ENCODE results near the gene NSMF. TPM values are rescaled to one million over a fixed set of nuclear protein-coding genes. Genes with fewer than 3 reads are reported as not detected.

The NSMF gene
- total and polyA plus RNA-seq, 2 of the 8 experiments (the other 6 are each of a cell fraction or from before 2014, with no cell fraction given), result 56.7 to 65.1 TPM

- Histone ChIP-seq H3K27me3 (replicated peaks in 1 of 4; ENCODE audit: control insufficient read depth in 3 of 4, extremely low read depth in 1 of 4, insufficient read depth in 3 of 4, low read length in 3 of 4) (no peaks in the 10 kb centered on the region), H2BK5ac (ENCODE audit: low read depth, low read length) (no peak overlapping the region), H4K91ac (replicated peaks; ENCODE audit: insufficient read length, low read length) (no peak overlapping the region), H4K8ac (ENCODE audit: extremely low read depth, insufficient read depth, low read length) (no peak overlapping the region; the same call in 1 of the 2 replicates), H3K9me3 (ENCODE audit: insufficient read depth in 2 of 2, low read depth in 1 of 2, low read length in 1 of 2) (peaks cover 2 to 8% of the 10 kb centered on the region in 2 experiments; a peak in 3 of 4 replicates), H3K23me2 (ENCODE audit: low read depth, low read length) (no peaks in the 10 kb centered on the region), H3K4ac (replicated peaks; ENCODE audit: insufficient read length, low read depth, low read length) (no peak overlapping the region), H3K9ac (replicated peaks in 1 of 4; ENCODE audit: extremely low read depth in 1 of 4, low read depth in 3 of 4, low read length in 3 of 4) (no peak overlapping the region), H3K4me2 (ENCODE audit: insufficient read depth in 1 of 2, low read depth in 2 of 2, low read length in 2 of 2) (no peak overlapping the region), H3K4me3 (ENCODE audit: extremely low read depth in 1 of 4, insufficient read depth in 2 of 4, low read depth in 3 of 4, low read length in 4 of 4) (no peak overlapping the region), H2BK15ac (ENCODE audit: low read length) (no peak overlapping the region), H3K27ac (ENCODE audit: low read depth, low read length) (no peak overlapping the region), H3K4me1 (replicated peaks in 1 of 4; ENCODE audit: control insufficient read depth in 3 of 4, insufficient read depth in 4 of 4, low read length in 3 of 4) (no peaks in the 10 kb centered on the region), H2BK120ac (replicated peaks; ENCODE audit: low read depth, low read length) (no peak overlapping the region), H4K5ac (ENCODE audit: insufficient read length, low read depth, low read length) (no peak overlapping the region), H3K14ac (ENCODE audit: insufficient read length) (no peak overlapping the region), H3K79me2 (ENCODE audit: control insufficient read depth in 1 of 2, insufficient read depth in 2 of 2, low read length in 2 of 2) (no peaks in the 10 kb centered on the region), H3K79me1 (ENCODE audit: low read depth, low read length) (no peaks in the 10 kb centered on the region), H2AK5ac (ENCODE audit: low read depth, low read length) (no peak overlapping the region), H3K18ac (ENCODE audit: extremely low read depth, low read length) (no peak overlapping the region), H3K56ac (replicated peaks; ENCODE audit: insufficient read length, low read depth, low read length) (no peak overlapping the region), H4K20me1 (replicated peaks in 1 of 2; ENCODE audit: control insufficient read depth in 1 of 2, insufficient read depth in 2 of 2, low read length in 2 of 2) (no peaks in the 10 kb centered on the region), H3K36me3 (ENCODE audit: control insufficient read depth in 2 of 4, insufficient read depth in 4 of 4, low read length in 3 of 4) (no peaks in the 10 kb centered on the region), H2AFZ (ENCODE audit: low read length) (no peak overlapping the region), H3K23ac (ENCODE audit: insufficient read length) (no peak overlapping the region), H2BK12ac (ENCODE audit: low read depth, low read length) (no peak overlapping the region), H2BK20ac (ENCODE audit: low read length) (no peak overlapping the region)
- ChIA-PET CTCF (ENCODE audit: partially characterized antibody) (interaction anchor here (1.1 kb wide), 1 partner anchor 39 kb away, joined by 3 read pairs; no protein-coding TSS in a partner anchor), POLR2A (ENCODE audit: partially characterized antibody) (no interaction called here)
- 90% methylated on average over 7 of the region's 7 CpGs; no CpG with 5 or more reads in 1 of the 2 experiments for WGBS, 2 experiments (ENCODE audit: extremely low coverage in 1 of 2, insufficient coverage in 1 of 2, insufficient read length in 1 of 2, insufficient replicate concordance in 2 of 2, low coverage in 1 of 2, low lambda C conversion rate in 2 of 2, missing lambda C conversion rate in 1 of 2)
- no peak for FAIRE-seq
- DNase-seq (ENCODE audit: low read depth in 1 of 2, low spot score in 2 of 2), result no peak
- TF ChIP-seq CBX8 (IDR thresholded peaks at IDR 0.05; ENCODE audit: borderline replicate concordance, low read depth, low read length), result no peak
- no peak for TF ChIP-seq GABPA (IDR thresholded peaks at IDR 0.05; ENCODE audit: borderline replicate concordance, insufficient read depth, low read length)
- no peak for TF ChIP-seq SP4 (IDR thresholded peaks at IDR 0.05; ENCODE audit: low read length)
- TF ChIP-seq CTCF (IDR thresholded peaks at IDR 0.05; ENCODE audit: control extremely low read depth in 1 of 3, insufficient read depth in 1 of 3, low read depth in 1 of 3, low read length in 3 of 3), result no peak
Observed at GRCh38 chr9:137470785-137471184, 11.7 kb upstream of the NSMF start.

All from H1 (cell line).